ENCODE data around the gene CTDP1.
"Not testable (repeated sequence)": the region's sequence is repeated elsewhere in the genome, so short reads cannot be mapped to it uniquely, and the experiment has no call there.

The CTDP1 gene

GRCh38 chr18:79704631-79705030, 25.0 kb downstream of the CTDP1 start:
- no peak for DNase-seq

- no peak for DNase-seq
Observed at GRCh38 chr18:79705272-79705671, 25.7 kb downstream of the CTDP1 start.

- no peak for DNase-seq
Observed at GRCh38 chr18:79706006-79706405, 26.4 kb downstream of the CTDP1 start.

GRCh38 chr18:79706658-79707057, 27.1 kb downstream of the CTDP1 start:
- DNase-seq, result no peak

GRCh38 chr18:79707239-79707638, 27.6 kb downstream of the CTDP1 start:
- DNase-seq, result no peak

GRCh38 chr18:79707671-79708070, 28.1 kb downstream of the CTDP1 start:
- no peak for DNase-seq

GRCh38 chr18:79708412-79708811, 28.8 kb downstream of the CTDP1 start:
- no peak for DNase-seq

GRCh38 chr18:79712206-79712857, 32.7 kb downstream of the CTDP1 start:
- DNase-seq, result no peak

- DNase-seq, result no peak
Observed at GRCh38 chr18:79713341-79713740, 33.7 kb downstream of the CTDP1 start.

- no peak for DNase-seq
Observed at GRCh38 chr18:79714531-79715240, 35.1 kb downstream of the CTDP1 start.

GRCh38 chr18:79715280-79715679, 35.7 kb downstream of the CTDP1 start:
- no peak for DNase-seq

- no peak for DNase-seq
Observed at GRCh38 chr18:79717059-79717458, 37.5 kb downstream of the CTDP1 start.

GRCh38 chr18:79717555-79718074, 38.0 kb downstream of the CTDP1 start:
- no peak for DNase-seq

GRCh38 chr18:79718126-79718525, 38.5 kb downstream of the CTDP1 start:
- DNase-seq, result no peak

GRCh38 chr18:79718878-79719477, 39.4 kb downstream of the CTDP1 start:
- no peak for DNase-seq

- not testable (repeated sequence) for DNase-seq
Observed at GRCh38 chr18:79719478-79720358, 40.1 kb downstream of the CTDP1 start.

- no peak for DNase-seq
Observed at GRCh38 chr18:79720359-79720733, 40.7 kb downstream of the CTDP1 start.

GRCh38 chr18:79723036-79723435, 43.4 kb downstream of the CTDP1 start:
- no peak for DNase-seq

GRCh38 chr18:79723628-79724027, 44.0 kb downstream of the CTDP1 start:
- no peak for DNase-seq

- no peak for DNase-seq
Observed at GRCh38 chr18:79724299-79725080, 44.9 kb downstream of the CTDP1 start.

GRCh38 chr18:79725486-79725885, 45.9 kb downstream of the CTDP1 start:
- no peak for DNase-seq

- no peak for DNase-seq
Observed at GRCh38 chr18:79726721-79727120, 47.1 kb downstream of the CTDP1 start.
